Parathyroid adenoma (tissue), 2 donors: ENCODE results near the gene PHLDA1.

Source experiments
- H2AFZ ChIP-seq: fragments of 300-600 bp; sonication (generic); one replicate; pipeline ENCODE4 v1.7.0; 2017; ENCODE audit warnings: antibody characterized with exemption, mild to moderate bottlenecking
- H3K27ac ChIP-seq: fragments of 300-600 bp; sonication (generic); one replicate; pipeline ENCODE4 v1.7.0; 2017
- H3K27me3 ChIP-seq: fragments of 300-600 bp; sonication (generic); one replicate; pipeline ENCODE4 v1.7.0; 2017; ENCODE audit warnings: low read length; ENCODE audit not compliant: control insufficient read depth, insufficient read depth
- H3K36me3 ChIP-seq: fragments of 300-600 bp; sonication (generic); one replicate; pipeline ENCODE4 v1.7.0; 2017; ENCODE audit warnings: low read length; ENCODE audit not compliant: control insufficient read depth, insufficient read depth
- H3K4me1 ChIP-seq: fragments of 300-600 bp; sonication (generic); one replicate; pipeline ENCODE4 v1.7.0; 2017; ENCODE audit warnings: control low read depth
- H3K4me2 ChIP-seq: fragments of 300-600 bp; sonication (generic); one replicate; pipeline ENCODE4 v1.7.0; 2017; ENCODE audit warnings: low read length
- H3K4me3 ChIP-seq: fragments of 300-600 bp; sonication (generic); one replicate; pipeline ENCODE4 v1.7.0; 2017; ENCODE audit warnings: low read depth, low read length
- H3K79me2 ChIP-seq: fragments of 300-600 bp; sonication (generic); one replicate; pipeline ENCODE4 v1.7.0; 2017; ENCODE audit warnings: control low read depth
- H3K9ac ChIP-seq: fragments of 300-600 bp; sonication (generic); one replicate; pipeline ENCODE4 v1.7.0; 2017; ENCODE audit warnings: mild to moderate bottlenecking
- H3K9me3 ChIP-seq: fragments of 300-600 bp; sonication (generic); one replicate; pipeline ENCODE4 v1.7.0; 2017; ENCODE audit warnings: low read length; ENCODE audit not compliant: control insufficient read depth
- TF ChIP-seq, protein P1 (sequence below): fragments of 300-600 bp; sonication (generic); IDR thresholded peaks from one replicate; pipeline ENCODE4 v1.7.0; 2017; ENCODE audit warnings: antibody characterized with exemption, mild to moderate bottlenecking
- donor health status: primary hyperparathyroidism.

Gene PHLDA1

DNA sequence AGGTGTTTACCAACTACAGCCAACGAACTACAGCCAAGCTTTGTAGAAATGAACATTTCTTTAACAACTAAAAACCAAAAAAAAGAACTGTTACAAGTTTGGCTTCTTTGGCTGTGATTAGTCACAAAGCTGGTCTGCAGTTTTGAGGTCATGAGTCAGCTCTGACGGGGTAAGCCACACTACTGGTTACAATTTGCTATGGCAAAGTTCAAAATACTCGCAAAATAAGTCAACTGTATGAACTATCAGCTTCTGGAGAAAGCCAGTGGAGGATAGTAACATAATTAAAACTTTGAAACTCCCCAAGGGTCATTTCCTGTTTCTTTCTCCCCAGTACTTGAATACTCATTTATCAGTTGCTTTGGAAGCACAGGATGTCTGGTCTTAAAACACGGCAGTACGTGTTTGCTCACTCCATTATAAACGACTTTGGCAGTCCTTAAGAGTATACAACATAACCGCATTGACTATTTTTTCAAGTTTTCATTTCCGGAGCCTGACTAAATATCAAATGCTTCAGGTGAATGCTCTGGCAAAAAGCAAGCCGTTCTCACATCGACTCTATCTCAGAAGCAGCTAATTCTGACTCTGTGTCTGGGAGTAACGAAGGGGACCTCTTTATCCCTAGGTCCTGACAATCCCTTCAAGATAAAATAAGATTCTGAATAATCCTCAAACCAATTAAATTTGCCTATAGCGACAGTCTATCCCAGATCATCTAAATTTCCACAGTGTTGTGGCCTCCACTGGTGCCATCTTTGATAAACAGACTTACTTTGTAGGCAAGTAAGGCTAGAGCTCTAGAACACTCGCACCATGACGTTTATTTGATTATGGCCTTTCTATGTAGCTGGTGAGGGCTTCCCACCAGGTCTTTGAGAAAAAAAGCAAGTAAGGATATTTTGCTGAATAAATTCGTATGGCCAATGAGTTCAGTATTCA lies 10.6 kb downstream of the PHLDA1 start:
- H3K9ac ChIP-seq = no peak overlapping the region
- peak overlapping the region; percentile 20 for H3K27ac ChIP-seq
- TF ChIP-seq, protein P1, sequence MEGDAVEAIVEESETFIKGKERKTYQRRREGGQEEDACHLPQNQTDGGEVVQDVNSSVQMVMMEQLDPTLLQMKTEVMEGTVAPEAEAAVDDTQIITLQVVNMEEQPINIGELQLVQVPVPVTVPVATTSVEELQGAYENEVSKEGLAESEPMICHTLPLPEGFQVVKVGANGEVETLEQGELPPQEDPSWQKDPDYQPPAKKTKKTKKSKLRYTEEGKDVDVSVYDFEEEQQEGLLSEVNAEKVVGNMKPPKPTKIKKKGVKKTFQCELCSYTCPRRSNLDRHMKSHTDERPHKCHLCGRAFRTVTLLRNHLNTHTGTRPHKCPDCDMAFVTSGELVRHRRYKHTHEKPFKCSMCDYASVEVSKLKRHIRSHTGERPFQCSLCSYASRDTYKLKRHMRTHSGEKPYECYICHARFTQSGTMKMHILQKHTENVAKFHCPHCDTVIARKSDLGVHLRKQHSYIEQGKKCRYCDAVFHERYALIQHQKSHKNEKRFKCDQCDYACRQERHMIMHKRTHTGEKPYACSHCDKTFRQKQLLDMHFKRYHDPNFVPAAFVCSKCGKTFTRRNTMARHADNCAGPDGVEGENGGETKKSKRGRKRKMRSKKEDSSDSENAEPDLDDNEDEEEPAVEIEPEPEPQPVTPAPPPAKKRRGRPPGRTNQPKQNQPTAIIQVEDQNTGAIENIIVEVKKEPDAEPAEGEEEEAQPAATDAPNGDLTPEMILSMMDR = no peak
- H3K4me1 ChIP-seq = no peaks in the 10 kb centered on the region
- H3K9me3 ChIP-seq = no peaks in the 10 kb centered on the region
- H3K4me3 ChIP-seq = no peak overlapping the region
- H3K36me3 ChIP-seq = no peaks in the 10 kb centered on the region
- no peak overlapping the region for H2AFZ ChIP-seq
- H3K27me3 ChIP-seq = no peaks in the 10 kb centered on the region
- no peak overlapping the region for H3K4me2 ChIP-seq
- H3K79me2 ChIP-seq = no peaks in the 10 kb centered on the region

DNA sequence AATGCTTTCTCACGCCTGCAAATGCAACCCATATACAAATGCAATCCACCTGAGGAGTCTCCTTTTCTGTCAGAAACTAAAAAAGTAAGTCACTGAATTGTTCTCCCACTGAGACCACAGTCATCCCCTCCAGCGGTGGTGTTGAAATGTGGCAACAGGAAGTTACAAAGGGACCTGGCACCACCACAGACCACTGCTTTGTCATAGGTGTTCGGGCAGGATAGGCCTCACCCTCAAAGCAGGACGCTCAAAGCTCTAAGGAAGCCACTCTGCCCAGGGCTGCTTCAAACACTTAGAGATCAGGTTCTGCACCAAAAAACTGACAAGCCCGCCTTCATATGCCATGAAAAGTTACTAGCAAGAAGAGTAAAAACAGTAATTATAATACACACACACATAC lies 11.3 kb downstream of the PHLDA1 start:
- Histone ChIP-seq H3K4me2 (no peak overlapping the region), H3K27me3 (no peaks in the 10 kb centered on the region), H3K36me3 (no peaks in the 10 kb centered on the region), H3K9ac (no peak overlapping the region), H3K9me3 (no peaks in the 10 kb centered on the region), H3K27ac (no peak overlapping the region), H2AFZ (no peak overlapping the region), H3K4me3 (no peak overlapping the region), H3K79me2 (no peaks in the 10 kb centered on the region), H3K4me1 (no peaks in the 10 kb centered on the region)
- TF ChIP-seq, protein P1 = no peak

DNA sequence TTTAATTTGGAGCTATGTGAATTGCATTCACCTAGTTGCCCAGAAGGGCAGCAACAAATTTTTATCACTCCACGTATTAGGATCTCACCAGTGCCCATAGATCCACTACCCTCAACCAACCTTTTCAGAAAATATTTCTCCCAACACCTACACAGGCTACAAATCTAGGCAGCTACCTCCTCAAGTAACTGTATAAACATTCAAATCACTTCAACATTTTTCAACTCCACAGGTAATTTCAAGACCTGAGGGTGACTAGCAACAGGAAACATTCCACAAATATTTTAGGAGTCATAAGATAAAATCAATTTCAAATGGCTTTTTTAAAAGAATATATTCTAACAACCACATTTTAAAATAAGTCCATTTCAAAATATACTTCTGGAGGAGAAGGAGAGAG lies 12.9 kb downstream of the PHLDA1 start:
- no peak overlapping the region for H3K27ac ChIP-seq
- H3K4me3 ChIP-seq = no peak overlapping the region
- TF ChIP-seq, protein P1 = no peak
- H2AFZ ChIP-seq = no peak overlapping the region
- H3K9me3 ChIP-seq = no peaks in the 10 kb centered on the region
- no peak overlapping the region for H3K4me2 ChIP-seq
- H3K9ac ChIP-seq = no peak overlapping the region
- no peaks in the 10 kb centered on the region for H3K27me3 ChIP-seq
- H3K36me3 ChIP-seq = no peaks in the 10 kb centered on the region
- no peaks in the 10 kb centered on the region for H3K4me1 ChIP-seq
- no peaks in the 10 kb centered on the region for H3K79me2 ChIP-seq

DNA sequence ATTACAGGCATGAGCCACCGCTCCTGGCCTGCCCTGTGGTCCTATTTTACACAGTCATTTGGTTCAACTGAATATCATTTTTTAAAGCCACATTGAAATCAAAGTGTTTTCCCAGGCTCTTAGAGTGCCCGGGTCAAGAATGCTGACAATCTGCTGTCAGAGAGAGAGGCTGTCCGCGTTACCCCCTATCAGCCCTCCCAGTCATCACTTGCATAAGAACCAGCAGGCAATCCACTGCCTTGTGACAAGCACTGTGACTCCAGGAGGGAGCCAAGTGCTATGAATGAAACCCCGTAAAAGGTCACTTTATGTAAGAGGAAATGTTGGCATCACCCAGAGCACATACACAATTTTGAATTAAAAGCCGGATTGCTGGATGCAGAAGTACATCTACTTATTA lies 13.5 kb downstream of the PHLDA1 start:
- no peaks in the 10 kb centered on the region for H3K4me1 ChIP-seq
- no peak overlapping the region for H3K4me3 ChIP-seq
- H3K27me3 ChIP-seq = no peaks in the 10 kb centered on the region
- no peak overlapping the region for H3K9ac ChIP-seq
- H3K4me2 ChIP-seq = no peak overlapping the region
- no peaks in the 10 kb centered on the region for H3K36me3 ChIP-seq
- no peak overlapping the region for H3K27ac ChIP-seq
- TF ChIP-seq, protein P1 = no peak
- H3K79me2 ChIP-seq = no peaks in the 10 kb centered on the region
- H2AFZ ChIP-seq = no peak overlapping the region
- no peaks in the 10 kb centered on the region for H3K9me3 ChIP-seq

DNA sequence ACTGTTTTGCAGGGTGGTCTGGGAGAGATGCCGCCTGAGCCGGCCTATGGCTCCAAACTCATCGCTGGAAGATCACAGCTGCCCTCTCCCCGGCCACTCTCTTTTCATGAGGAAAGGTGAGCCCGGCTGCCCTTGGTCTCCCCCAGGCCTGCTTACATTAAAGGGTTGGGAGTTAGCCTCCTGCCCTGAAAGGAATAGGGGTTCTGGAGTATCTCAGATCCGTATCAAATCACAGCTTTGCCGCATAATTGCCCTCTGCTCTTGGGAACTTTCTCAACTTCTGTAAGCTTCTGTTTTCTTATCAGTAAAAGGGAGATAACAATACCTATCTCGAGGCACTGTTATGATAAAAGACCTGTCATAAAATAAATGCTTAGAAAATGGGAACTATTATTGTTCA lies 17.6 kb downstream of the PHLDA1 start:
- H3K4me2 ChIP-seq = no peak overlapping the region
- H3K9ac ChIP-seq = no peak overlapping the region
- no peaks in the 10 kb centered on the region for H3K9me3 ChIP-seq
- TF ChIP-seq, protein P1 = no peak
- H3K27me3 ChIP-seq = no peaks in the 10 kb centered on the region
- no peak overlapping the region for H2AFZ ChIP-seq
- H3K4me3 ChIP-seq = no peak overlapping the region
- no peak overlapping the region for H3K27ac ChIP-seq
- no peaks in the 10 kb centered on the region for H3K36me3 ChIP-seq
- H3K4me1 ChIP-seq = no peaks in the 10 kb centered on the region
- H3K79me2 ChIP-seq = no peaks in the 10 kb centered on the region
